ENCODE results near the gene FBLN1. TPM values are rescaled to one million over a fixed set of nuclear protein-coding genes. Genes with fewer than 3 reads are reported as not detected.

FBLN1 gene
- total RNA-seq, 1 donor from 2014 or later: 186 TPM

DNA sequence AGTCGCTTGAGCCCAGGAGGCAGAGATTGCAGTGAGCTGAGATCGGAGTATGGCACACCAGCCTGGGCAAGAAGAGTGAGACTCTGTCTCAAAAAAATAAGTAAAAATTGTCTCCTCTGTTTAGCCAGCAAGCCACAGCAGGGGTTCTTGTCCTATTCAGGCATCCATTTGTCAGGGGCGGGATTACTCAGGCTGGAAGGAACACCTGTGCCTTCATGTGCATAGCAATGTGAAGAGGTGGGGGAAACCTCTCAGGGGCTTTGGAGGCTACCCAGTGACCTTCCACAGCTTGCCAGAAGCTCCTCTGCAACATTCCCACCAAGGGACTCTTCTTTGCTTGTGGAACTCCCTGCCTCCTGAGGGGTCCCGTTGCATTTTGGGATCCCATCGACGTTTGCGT, 63.3 kb downstream of the FBLN1 start:
- TF ChIP-seq, protein P1, sequence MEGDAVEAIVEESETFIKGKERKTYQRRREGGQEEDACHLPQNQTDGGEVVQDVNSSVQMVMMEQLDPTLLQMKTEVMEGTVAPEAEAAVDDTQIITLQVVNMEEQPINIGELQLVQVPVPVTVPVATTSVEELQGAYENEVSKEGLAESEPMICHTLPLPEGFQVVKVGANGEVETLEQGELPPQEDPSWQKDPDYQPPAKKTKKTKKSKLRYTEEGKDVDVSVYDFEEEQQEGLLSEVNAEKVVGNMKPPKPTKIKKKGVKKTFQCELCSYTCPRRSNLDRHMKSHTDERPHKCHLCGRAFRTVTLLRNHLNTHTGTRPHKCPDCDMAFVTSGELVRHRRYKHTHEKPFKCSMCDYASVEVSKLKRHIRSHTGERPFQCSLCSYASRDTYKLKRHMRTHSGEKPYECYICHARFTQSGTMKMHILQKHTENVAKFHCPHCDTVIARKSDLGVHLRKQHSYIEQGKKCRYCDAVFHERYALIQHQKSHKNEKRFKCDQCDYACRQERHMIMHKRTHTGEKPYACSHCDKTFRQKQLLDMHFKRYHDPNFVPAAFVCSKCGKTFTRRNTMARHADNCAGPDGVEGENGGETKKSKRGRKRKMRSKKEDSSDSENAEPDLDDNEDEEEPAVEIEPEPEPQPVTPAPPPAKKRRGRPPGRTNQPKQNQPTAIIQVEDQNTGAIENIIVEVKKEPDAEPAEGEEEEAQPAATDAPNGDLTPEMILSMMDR (IDR thresholded peaks at IDR 0.05): no peak
- H3K9me3 Mint-ChIP-seq (ENCODE audit: low read depth): peaks cover 6% of the 10 kb centered on the region
- no peaks in the 10 kb centered on the region for H3K27me3 Mint-ChIP-seq (ENCODE audit: low read depth)
- no peak overlapping the region for H3K27ac Mint-ChIP-seq (ENCODE audit: unreplicated experiment)
- DNase-seq (ENCODE audit: low spot score): peak; percentile 34
- no peak overlapping the region for H3K4me3 Mint-ChIP-seq (ENCODE audit: unreplicated experiment)
- H3K4me1 Mint-ChIP-seq (ENCODE audit: low read depth): no peaks in the 10 kb centered on the region
- peaks cover 38% of the 10 kb centered on the region for H3K36me3 Mint-ChIP-seq (ENCODE audit: low read depth)

DNA sequence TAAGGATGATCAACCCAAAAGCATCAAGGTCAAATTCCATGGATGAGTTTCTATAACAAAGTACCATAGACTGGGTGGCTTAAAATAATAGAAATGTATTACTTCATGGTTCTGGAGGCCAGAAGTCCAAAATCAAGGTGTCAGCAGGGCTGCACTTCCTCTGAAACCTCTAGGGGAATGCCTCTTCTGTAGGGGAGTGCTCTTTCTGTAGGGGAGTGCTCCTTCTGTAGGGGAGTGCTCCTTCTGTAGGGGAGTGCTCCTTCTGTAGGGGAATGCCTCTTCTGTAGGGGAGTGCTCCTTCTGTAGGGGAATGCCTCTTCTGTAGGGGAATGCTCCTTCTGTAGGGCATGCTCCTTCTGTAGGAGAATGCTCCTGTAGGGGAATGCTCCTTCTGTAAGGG, 65.5 kb downstream of the FBLN1 start:
- Mint-ChIP-seq H3K36me3 (ENCODE audit: low read depth) (peaks cover 27% of the 10 kb centered on the region), H3K4me3 (ENCODE audit: unreplicated experiment) (no peak overlapping the region), H3K27ac (ENCODE audit: unreplicated experiment) (no peak overlapping the region), H3K9me3 (ENCODE audit: low read depth) (peaks cover 13% of the 10 kb centered on the region), H3K27me3 (ENCODE audit: low read depth) (no peaks in the 10 kb centered on the region), H3K4me1 (ENCODE audit: low read depth) (no peaks in the 10 kb centered on the region)
- no peak for DNase-seq (ENCODE audit: low spot score)
- TF ChIP-seq, protein P1 (IDR thresholded peaks at IDR 0.05): no peak

GRCh38 chr22:45571089-45571488, 68.4 kb downstream of the FBLN1 start:
- no peaks in the 10 kb centered on the region for H3K4me1 Mint-ChIP-seq (ENCODE audit: low read depth)
- H3K9me3 Mint-ChIP-seq (ENCODE audit: low read depth): peaks cover 13% of the 10 kb centered on the region
- no peak overlapping the region for H3K27ac Mint-ChIP-seq (ENCODE audit: unreplicated experiment)
- TF ChIP-seq, protein P1 (IDR thresholded peaks at IDR 0.05): no peak
- DNase-seq (ENCODE audit: low spot score): no peak
- H3K27me3 Mint-ChIP-seq (ENCODE audit: low read depth): no peaks in the 10 kb centered on the region
- peaks cover 18% of the 10 kb centered on the region for H3K36me3 Mint-ChIP-seq (ENCODE audit: low read depth)
- H3K4me3 Mint-ChIP-seq (ENCODE audit: unreplicated experiment): no peak overlapping the region

DNA sequence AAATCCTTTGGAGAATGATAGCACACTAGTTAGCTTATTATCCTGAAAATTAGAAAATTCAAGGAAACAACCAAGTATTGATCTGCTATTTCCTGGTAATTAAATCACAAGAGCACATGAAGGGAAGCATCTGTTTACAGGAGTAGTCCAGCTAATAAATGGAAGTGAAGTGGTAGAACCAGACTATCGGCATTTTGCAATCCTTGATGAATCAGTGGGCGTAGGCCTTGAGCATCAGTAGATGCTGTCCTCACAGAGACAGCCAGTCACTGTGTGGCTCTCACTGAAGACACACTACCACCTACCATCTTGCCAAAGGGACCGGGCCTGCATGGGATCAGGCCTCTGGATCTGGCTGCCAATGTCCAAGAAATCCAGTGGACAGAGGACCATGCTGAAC, 69.8 kb downstream of the FBLN1 start:
- H3K27ac Mint-ChIP-seq (ENCODE audit: unreplicated experiment): no peak overlapping the region

GRCh38 chr22:45574069-45574703, 71.5 kb downstream of the FBLN1 start:
- DNase-seq (ENCODE audit: low spot score): peak; percentile 82
- peaks cover 13% of the 10 kb centered on the region for H3K36me3 Mint-ChIP-seq (ENCODE audit: low read depth)
- no peaks in the 10 kb centered on the region for H3K4me1 Mint-ChIP-seq (ENCODE audit: low read depth)
- H3K4me3 Mint-ChIP-seq (ENCODE audit: unreplicated experiment): no peak overlapping the region
- no peaks in the 10 kb centered on the region for H3K27me3 Mint-ChIP-seq (ENCODE audit: low read depth)
- no peak overlapping the region for H3K27ac Mint-ChIP-seq (ENCODE audit: unreplicated experiment)
- TF ChIP-seq, protein P1 (IDR thresholded peaks at IDR 0.05): no peak
- H3K9me3 Mint-ChIP-seq (ENCODE audit: low read depth): peaks cover 13% of the 10 kb centered on the region

More for the DNA sequence above, 69.8 kb downstream of the FBLN1 start:
- TF ChIP-seq, protein P1 (IDR thresholded peaks at IDR 0.05): no peak
- H3K36me3 Mint-ChIP-seq (ENCODE audit: low read depth): peaks cover 18% of the 10 kb centered on the region
- H3K27me3 Mint-ChIP-seq (ENCODE audit: low read depth): no peaks in the 10 kb centered on the region
- DNase-seq (ENCODE audit: low spot score): no peak
- H3K9me3 Mint-ChIP-seq (ENCODE audit: low read depth): peaks cover 13% of the 10 kb centered on the region
- H3K4me3 Mint-ChIP-seq (ENCODE audit: unreplicated experiment): no peak overlapping the region
- H3K4me1 Mint-ChIP-seq (ENCODE audit: low read depth): no peaks in the 10 kb centered on the region

Data from chondrocyte (in vitro differentiated cells).